HEK293T (cell line): ENCODE results near the gene THAP4.

ENCODE experiments used
- ARNT ChIP-seq: fragments of 450-650 bp; IDR thresholded peaks from 2 replicates; pipeline ENCODE4 v1.6.1; 2017; ENCODE audit warnings: mild to moderate bottlenecking
- BHLHE40 ChIP-seq: fragments of 450-650 bp; IDR thresholded peaks from 2 replicates; pipeline ENCODE4 v1.6.1; 2016; ENCODE audit warnings: mild to moderate bottlenecking, moderate library complexity, borderline replicate concordance
- ELF4 ChIP-seq: fragments of 450-650 bp; IDR thresholded peaks from 2 replicates; pipeline ENCODE4 v1.6.1; 2017; ENCODE audit warnings: antibody characterized with exemption
- FOXA1 ChIP-seq: fragments of 450-650 bp; IDR thresholded peaks from 2 replicates; pipeline ENCODE4 v1.6.1; 2016; ENCODE audit warnings: mild to moderate bottlenecking
- FOXK2 ChIP-seq: fragments of 450-650 bp; IDR thresholded peaks from 2 replicates; pipeline ENCODE4 v1.6.1; 2016; ENCODE audit warnings: mild to moderate bottlenecking
- FOXM1 ChIP-seq: fragments of 450-650 bp; IDR thresholded peaks from 2 replicates; pipeline ENCODE4 v1.6.1; 2017; ENCODE audit warnings: mild to moderate bottlenecking, borderline replicate concordance
- HDGF ChIP-seq: fragments of 450-650 bp; IDR thresholded peaks from 2 replicates; pipeline ENCODE4 v1.6.1; 2017; ENCODE audit warnings: antibody characterized with exemption, borderline replicate concordance
- NFRKB ChIP-seq: fragments of 450-650 bp; IDR thresholded peaks from 2 replicates; pipeline ENCODE4 v1.6.1; 2016; ENCODE audit warnings: mild to moderate bottlenecking, moderate library complexity
- SP1 ChIP-seq: fragments of 450-650 bp; IDR thresholded peaks from 2 replicates; pipeline ENCODE4 v1.6.1; 2017
- SUZ12 ChIP-seq: fragments of 450-650 bp; IDR thresholded peaks from 2 replicates; pipeline ENCODE4 v1.6.1; 2016; ENCODE audit warnings: mild to moderate bottlenecking
- TARDBP ChIP-seq: fragments of 450-650 bp; IDR thresholded peaks from 2 replicates; pipeline ENCODE4 v1.6.1; 2016
- ZNF384 ChIP-seq: fragments of 450-650 bp; IDR thresholded peaks from 2 replicates; pipeline ENCODE4 v1.6.1; 2016

GRCh38 chr2:241540401-241540770, 96.6 kb downstream of the THAP4 start:
- TF ChIP-seq ELF4 (no peak), SUZ12 (no peak), TARDBP (no peak), SP1 (no peak), FOXM1 (no peak), ZNF384 (no peak), NFRKB (no peak), FOXK2 (no peak), HDGF (no peak), FOXA1 (no peak), ARNT (no peak), BHLHE40 (no peak)
